ENCODE data around the gene ATP6V1F.
A peak's percentile ranks its signal among the peaks of the same experiment; 100 is the strongest.

Gene ATP6V1F

GRCh38 chr7:128886391-128887168 is 23.9 kb downstream of the ATP6V1F start:
- TF ChIP-seq, protein P1, sequence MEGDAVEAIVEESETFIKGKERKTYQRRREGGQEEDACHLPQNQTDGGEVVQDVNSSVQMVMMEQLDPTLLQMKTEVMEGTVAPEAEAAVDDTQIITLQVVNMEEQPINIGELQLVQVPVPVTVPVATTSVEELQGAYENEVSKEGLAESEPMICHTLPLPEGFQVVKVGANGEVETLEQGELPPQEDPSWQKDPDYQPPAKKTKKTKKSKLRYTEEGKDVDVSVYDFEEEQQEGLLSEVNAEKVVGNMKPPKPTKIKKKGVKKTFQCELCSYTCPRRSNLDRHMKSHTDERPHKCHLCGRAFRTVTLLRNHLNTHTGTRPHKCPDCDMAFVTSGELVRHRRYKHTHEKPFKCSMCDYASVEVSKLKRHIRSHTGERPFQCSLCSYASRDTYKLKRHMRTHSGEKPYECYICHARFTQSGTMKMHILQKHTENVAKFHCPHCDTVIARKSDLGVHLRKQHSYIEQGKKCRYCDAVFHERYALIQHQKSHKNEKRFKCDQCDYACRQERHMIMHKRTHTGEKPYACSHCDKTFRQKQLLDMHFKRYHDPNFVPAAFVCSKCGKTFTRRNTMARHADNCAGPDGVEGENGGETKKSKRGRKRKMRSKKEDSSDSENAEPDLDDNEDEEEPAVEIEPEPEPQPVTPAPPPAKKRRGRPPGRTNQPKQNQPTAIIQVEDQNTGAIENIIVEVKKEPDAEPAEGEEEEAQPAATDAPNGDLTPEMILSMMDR (IDR thresholded peaks at IDR 0.05; ENCODE audit: low read depth, low read length) = no peak

DNA sequence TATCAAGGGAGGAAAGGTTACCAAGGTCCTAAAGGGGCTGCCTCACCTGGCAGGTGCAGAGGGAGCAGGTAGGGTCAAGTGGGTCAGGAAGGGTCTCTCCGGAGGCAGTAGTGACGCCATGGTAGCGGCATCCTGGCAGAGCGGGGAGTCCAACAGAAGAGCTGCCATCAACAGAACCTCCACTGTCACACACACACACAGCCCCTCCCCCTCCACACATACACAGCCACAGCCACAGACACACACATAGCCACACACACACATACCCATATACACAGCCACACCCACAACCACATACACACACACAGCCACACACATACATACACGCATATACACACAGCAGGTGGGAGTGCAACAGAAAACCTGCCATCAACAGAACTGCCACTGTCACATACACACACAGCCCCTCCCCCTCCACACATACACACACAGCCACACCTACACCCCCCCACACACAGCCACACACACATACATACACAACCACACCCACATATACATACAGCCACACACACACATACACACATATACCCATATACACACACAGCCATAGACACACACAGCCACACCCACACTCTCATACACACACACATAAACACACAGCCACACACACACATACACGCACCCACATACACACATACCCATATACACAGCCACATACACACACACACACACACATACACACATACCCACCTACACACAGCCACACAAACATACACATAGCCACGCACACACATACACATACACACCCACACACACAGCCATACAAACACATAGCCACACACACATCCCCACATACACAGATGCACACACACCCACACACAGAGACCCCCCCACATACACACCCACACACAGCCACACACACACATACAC is 24.7 kb downstream of the ATP6V1F start:
- DNase-seq = peak; percentile 8
- Histone ChIP-seq H3K9me3 (no peaks in the 10 kb centered on the region), H3K36me3 (no peaks in the 10 kb centered on the region), H3K27me3 (peaks cover 4% of the 10 kb centered on the region; the same call in 1 of the 2 replicates), H3K4me3 (ENCODE audit: low read depth, low read length) (no peak overlapping the region), H3K4me1 (no peaks in the 10 kb centered on the region)
- TF ChIP-seq, protein P1 (IDR thresholded peaks at IDR 0.05; ENCODE audit: low read depth, low read length) = no peak

More at GRCh38 chr7:128886391-128887168, 23.9 kb downstream of the ATP6V1F start:
- Histone ChIP-seq H3K36me3 (no peaks in the 10 kb centered on the region), H3K4me1 (no peaks in the 10 kb centered on the region), H3K27me3 (peaks cover 4% of the 10 kb centered on the region; the same call in 1 of the 2 replicates), H3K4me3 (ENCODE audit: low read depth, low read length) (no peak overlapping the region), H3K9me3 (no peaks in the 10 kb centered on the region)
- DNase-seq = peak; percentile 9

GRCh38 chr7:128888039-128888755 is 25.5 kb downstream of the ATP6V1F start:
- H3K4me3 ChIP-seq (ENCODE audit: low read depth, low read length) = no peak overlapping the region
- H3K4me1 ChIP-seq = no peaks in the 10 kb centered on the region
- H3K9me3 ChIP-seq = no peaks in the 10 kb centered on the region
- TF ChIP-seq, protein P1 (IDR thresholded peaks at IDR 0.05; ENCODE audit: low read depth, low read length) = no peak
- H3K36me3 ChIP-seq = no peaks in the 10 kb centered on the region
- DNase-seq = no peak
- peaks cover 4% of the 10 kb centered on the region; the same call in 1 of the 2 replicates for H3K27me3 ChIP-seq

GRCh38 chr7:128888756-128889095 is 26.1 kb downstream of the ATP6V1F start:
- TF ChIP-seq, protein P1 (IDR thresholded peaks at IDR 0.05; ENCODE audit: low read depth, low read length) = no peak
- DNase-seq = peak; percentile 10

GRCh38 chr7:128889121-128889520 is 26.5 kb downstream of the ATP6V1F start:
- H3K4me3 ChIP-seq (ENCODE audit: low read depth, low read length) = no peak overlapping the region
- TF ChIP-seq, protein P1 (IDR thresholded peaks at IDR 0.05; ENCODE audit: low read depth, low read length) = no peak
- no peaks in the 10 kb centered on the region for H3K4me1 ChIP-seq
- peak; percentile 10 for DNase-seq
- no peaks in the 10 kb centered on the region for H3K36me3 ChIP-seq
- no peaks in the 10 kb centered on the region for H3K9me3 ChIP-seq
- peaks cover 4% of the 10 kb centered on the region; the same call in 1 of the 2 replicates for H3K27me3 ChIP-seq

More at GRCh38 chr7:128888756-128889095, 26.1 kb downstream of the ATP6V1F start:
- Histone ChIP-seq H3K36me3 (no peaks in the 10 kb centered on the region), H3K4me3 (ENCODE audit: low read depth, low read length) (no peak overlapping the region), H3K4me1 (no peaks in the 10 kb centered on the region), H3K27me3 (peaks cover 4% of the 10 kb centered on the region; the same call in 1 of the 2 replicates), H3K9me3 (no peaks in the 10 kb centered on the region)
